HepG2 (cell line): ENCODE data around the gene NYAP1.

Experiments
- FOXJ3 ChIP-seq: sonication (generic); formaldehyde crosslinking; IDR thresholded peaks from 2 replicates; pipeline ENCODE4 v1.4.0; 2020; ENCODE audit warnings: missing genetic modification reagents, mild to moderate bottlenecking, borderline replicate concordance
- MXI1 ChIP-seq: IDR thresholded peaks from 3 replicates; pipeline ENCODE4 v1.6.1; 2012; ENCODE audit warnings: low read depth, low read length, inconsistent platforms, borderline replicate concordance
- PHF8 ChIP-seq: sonication (generic); formaldehyde crosslinking; IDR thresholded peaks from 2 replicates; pipeline ENCODE4 v1.5.0; 2020; ENCODE audit warnings: missing genetic modification reagents
- ZFX ChIP-seq: sonication (generic); formaldehyde crosslinking; IDR thresholded peaks from 2 replicates; pipeline ENCODE4 v1.4.0; 2020; ENCODE audit warnings: mild to moderate bottlenecking, low read depth, missing genetic modification reagents, moderate library complexity
- TF ChIP-seq, protein P1 (sequence below): sonication (generic); formaldehyde crosslinking; IDR thresholded peaks from 2 replicates; pipeline ENCODE4 v1.8.1; 2023; ENCODE audit warnings: mild to moderate bottlenecking, moderate library complexity, missing genetic modification reagents
- TF ChIP-seq, protein P2 (sequence below): sonication (generic); formaldehyde crosslinking; IDR thresholded peaks from 2 replicates; pipeline ENCODE4 v1.5.0; 2020; ENCODE audit warnings: mild to moderate bottlenecking, missing genetic modification reagents, moderate library complexity

DNA sequence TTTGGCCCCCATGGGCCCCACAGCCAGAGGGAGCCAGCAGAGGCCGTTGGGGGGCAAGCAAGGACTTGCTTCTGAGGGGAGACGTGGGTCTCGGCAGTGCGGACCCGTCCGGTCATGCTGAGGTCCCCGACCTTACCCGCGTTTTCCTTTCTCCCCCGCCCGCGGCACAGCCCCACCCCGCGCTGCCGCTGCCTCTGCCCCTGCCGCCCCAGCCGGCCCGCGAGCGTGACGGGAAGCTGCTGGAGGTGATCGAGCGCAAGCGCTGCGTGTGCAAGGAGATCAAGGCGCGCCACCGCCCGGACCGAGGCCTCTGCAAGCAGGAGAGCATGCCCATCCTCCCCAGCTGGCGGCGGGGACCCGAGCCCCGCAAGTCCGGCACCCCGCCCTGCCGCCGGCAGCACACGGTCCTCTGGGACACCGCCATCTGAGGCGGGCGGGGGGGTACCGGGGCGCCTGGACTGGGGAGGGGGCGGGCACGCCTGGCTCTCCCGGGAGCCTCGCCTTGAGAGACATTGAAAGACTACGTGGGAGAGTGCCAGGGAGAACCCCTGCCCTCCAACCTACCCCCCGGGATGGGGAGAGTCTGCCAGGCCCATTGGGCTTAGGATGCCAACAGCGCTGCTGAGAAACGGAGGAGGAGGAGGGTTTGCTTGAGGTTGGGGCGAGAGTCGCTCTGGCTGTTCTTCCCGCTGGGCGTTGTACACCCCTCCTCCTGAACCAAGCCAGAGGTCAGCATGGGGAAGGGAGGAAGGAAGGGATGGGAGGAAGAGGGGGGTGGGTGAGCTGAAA lies 9.9 kb downstream of the NYAP1 start:
- TF ChIP-seq, protein P1, sequence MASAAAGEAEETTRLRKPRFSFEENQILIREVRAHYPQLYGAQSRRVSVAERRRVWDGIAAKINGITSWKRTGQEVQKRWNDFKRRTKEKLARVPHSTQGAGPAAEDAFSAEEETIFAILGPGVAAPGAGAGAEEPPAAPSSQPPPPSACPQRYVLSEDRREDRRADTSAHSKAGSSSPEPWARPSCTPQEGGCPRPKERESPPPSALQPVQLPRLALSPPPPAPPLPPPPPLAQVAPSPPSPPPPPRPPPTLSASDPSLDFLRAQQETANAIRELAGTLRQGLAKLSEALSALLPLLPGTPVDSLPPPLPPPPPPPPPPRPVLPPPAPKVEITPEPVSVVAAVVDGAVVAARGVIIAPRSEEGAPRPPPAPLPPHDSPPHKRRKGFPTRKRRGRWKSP (CRISPR knock-in tag) = peak; percentile 86; the same call in 1 of the 2 replicates
- TF ChIP-seq ZFX (CRISPR knock-in tag) = peak; percentile 59; the same call in 1 of the 2 replicates
- peak; percentile 68 for TF ChIP-seq PHF8 (CRISPR knock-in tag)
- TF ChIP-seq MXI1 = no peak
- TF ChIP-seq, protein P2, sequence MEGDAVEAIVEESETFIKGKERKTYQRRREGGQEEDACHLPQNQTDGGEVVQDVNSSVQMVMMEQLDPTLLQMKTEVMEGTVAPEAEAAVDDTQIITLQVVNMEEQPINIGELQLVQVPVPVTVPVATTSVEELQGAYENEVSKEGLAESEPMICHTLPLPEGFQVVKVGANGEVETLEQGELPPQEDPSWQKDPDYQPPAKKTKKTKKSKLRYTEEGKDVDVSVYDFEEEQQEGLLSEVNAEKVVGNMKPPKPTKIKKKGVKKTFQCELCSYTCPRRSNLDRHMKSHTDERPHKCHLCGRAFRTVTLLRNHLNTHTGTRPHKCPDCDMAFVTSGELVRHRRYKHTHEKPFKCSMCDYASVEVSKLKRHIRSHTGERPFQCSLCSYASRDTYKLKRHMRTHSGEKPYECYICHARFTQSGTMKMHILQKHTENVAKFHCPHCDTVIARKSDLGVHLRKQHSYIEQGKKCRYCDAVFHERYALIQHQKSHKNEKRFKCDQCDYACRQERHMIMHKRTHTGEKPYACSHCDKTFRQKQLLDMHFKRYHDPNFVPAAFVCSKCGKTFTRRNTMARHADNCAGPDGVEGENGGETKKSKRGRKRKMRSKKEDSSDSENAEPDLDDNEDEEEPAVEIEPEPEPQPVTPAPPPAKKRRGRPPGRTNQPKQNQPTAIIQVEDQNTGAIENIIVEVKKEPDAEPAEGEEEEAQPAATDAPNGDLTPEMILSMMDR (CRISPR knock-in tag) = peak; percentile 69
- no peak for TF ChIP-seq FOXJ3 (CRISPR knock-in tag)
